GM12878 (cell line): ENCODE data around the gene SOX9. TPM values are rescaled to one million over a fixed set of nuclear protein-coding genes. Genes with fewer than 3 reads are reported as not detected.

Experiments
- ATAC-seq: fragments of 200-7000 bp; cut with Tn5 transposase; 3 replicates; pipeline ENCODE4 v1.9.1; 2020; ENCODE audit warnings: mild to moderate bottlenecking, moderate library complexity
- BruUV-seq: library from RNA; stranded (reverse); fragments of 400-500 nt; replicated peaks from 2 replicates; lab custom pipeline; 2021; lab: Mats Ljungman, UMichigan
- CTCF ChIA-PET: fragments of 300-600 bp; sonication (Branson Sonifier 250); formaldehyde crosslinking; extraction: SDS; loops from one replicate; lab custom pipeline; 2021; ENCODE audit warnings: inconsistent platforms; lab: Yijun Ruan, JAX
- POLR2A ChIA-PET: fragments of 350-600 bp; formaldehyde crosslinking; extraction: SDS; loops from one replicate; lab custom pipeline; 2021; ENCODE audit warnings: inconsistent platforms; lab: Charles Lee
- RAD21 ChIA-PET: fragments of 300-600 bp; sonication (Branson Sonifier 250); formaldehyde crosslinking; loops from one replicate; lab custom pipeline; 2023; ENCODE audit warnings: antibody characterized with exemption; ENCODE audit not compliant: unreplicated experiment; lab: Charles Lee
- SMC1A ChIA-PET: fragments of 300-600 bp; sonication (Branson Sonifier 250); formaldehyde crosslinking; loops from one replicate; lab custom pipeline; 2023; ENCODE audit not compliant: unreplicated experiment, uncharacterized antibody; lab: Charles Lee
- DNase-seq: peaks from one replicate; pipeline ENCODE4 v3.0.0-alpha.2; 2011; ENCODE audit warnings: low read depth, low spot score
- FAIRE-seq: peaks from 3 replicates; lab custom pipeline; 2011; peaks lifted over from hg19 to GRCh38; lab: Jason Lieb, UNC
- H2AFZ ChIP-seq: 2 replicates; pipeline ENCODE4 v1.6.0; 2011; ENCODE audit warnings: low read depth, low read length, control low read depth; ENCODE audit not compliant: control insufficient read depth
- H3K27ac ChIP-seq: 2 replicates; pipeline ENCODE4 v1.5.1; 2011; ENCODE audit warnings: control low read depth; ENCODE audit not compliant: control insufficient read depth, insufficient read depth
- H3K27me3 ChIP-seq, 2 experiments: replicated peaks in 1 of 2; 2 replicates each; pipeline versions ENCODE4 v1.6.0 to v1.6.1; 2011; ENCODE audit warnings: low read length in 1 of 2; ENCODE audit not compliant: control insufficient read depth in 2 of 2, insufficient read depth in 2 of 2
- H3K36me3 ChIP-seq, 2 experiments: 2 replicates each; pipeline ENCODE4 v1.5.1; 2011; ENCODE audit warnings: low read length in 1 of 2; ENCODE audit not compliant: control insufficient read depth in 2 of 2, insufficient read depth in 2 of 2
- H3K4me1 ChIP-seq: 2 replicates; pipeline ENCODE4 v1.6.1; 2011; ENCODE audit warnings: mild to moderate bottlenecking, low read length, moderate library complexity, mixed read lengths; ENCODE audit not compliant: control insufficient read depth, insufficient read depth
- H3K4me2 ChIP-seq: 2 replicates; pipeline ENCODE4 v1.6.0; 2011; ENCODE audit warnings: control low read depth; ENCODE audit not compliant: control insufficient read depth, insufficient read depth
- H3K4me3 ChIP-seq: fragments of 200-600 bp; sonication (generic); 2 replicates; pipeline ENCODE4 v1.5.1; 2016
- H3K79me2 ChIP-seq: 2 replicates; pipeline ENCODE4 v1.6.0; 2011; ENCODE audit warnings: low read length; ENCODE audit not compliant: control insufficient read depth, insufficient read depth
- H3K9ac ChIP-seq: 2 replicates; pipeline ENCODE4 v1.8.0; 2011; ENCODE audit warnings: low read length, control low read depth, mixed read lengths; ENCODE audit not compliant: control insufficient read depth, insufficient read depth
- H3K9me3 ChIP-seq: replicated peaks from 3 replicates; pipeline ENCODE4 v1.5.1; 2011; ENCODE audit warnings: mild to moderate bottlenecking, low read length; ENCODE audit not compliant: control insufficient read depth, insufficient read depth
- H4K20me1 ChIP-seq: 2 replicates; pipeline ENCODE4 v1.6.0; 2011; ENCODE audit not compliant: control insufficient read depth, insufficient read depth
- ASH2L ChIP-seq: fragments of 300-600, 200-600 bp; sonication (generic); IDR thresholded peaks from 2 replicates; pipeline ENCODE4 v1.6.1; 2017; ENCODE audit warnings: low read depth, mild to moderate bottlenecking, borderline replicate concordance
- CHD1 ChIP-seq: IDR thresholded peaks from 2 replicates; pipeline ENCODE4 v1.6.1; 2012; ENCODE audit warnings: low read depth, low read length, improper control_type of control experiment
- CHD2 ChIP-seq: IDR thresholded peaks from 2 replicates; pipeline ENCODE4 v1.6.1; 2011; ENCODE audit warnings: low read depth, low read length, improper control_type of control experiment, borderline replicate concordance
- CTCF ChIP-seq, 3 experiments: IDR thresholded peaks in 2 of 3; conservative IDR thresholded peaks in 1 of 3; 2 replicates each; pipeline ENCODE4 v1.5.1; 2011; ENCODE audit warnings: low read depth in 3 of 3, low read length in 3 of 3, mild to moderate bottlenecking in 3 of 3, control low read depth in 2 of 3, moderate library complexity in 2 of 3, inconsistent platforms in 1 of 3, mixed read lengths in 1 of 3; ENCODE audit not compliant: control insufficient read depth in 2 of 3, insufficient read depth in 1 of 3; ENCODE audit errors: extremely low read depth in 1 of 3
- DPF2 ChIP-seq: fragments of 450-650 bp; IDR thresholded peaks from 2 replicates; pipeline ENCODE4 v1.6.1; 2017; ENCODE audit warnings: mild to moderate bottlenecking
- FOXM1 ChIP-seq: IDR thresholded peaks from 2 replicates; pipeline ENCODE4 v1.6.1; 2012; ENCODE audit warnings: low read depth, mild to moderate bottlenecking, inconsistent platforms, low read length, moderate library complexity
- HDAC6 ChIP-seq: fragments of 200-600 bp; sonication (generic); IDR thresholded peaks from one replicate; pipeline ENCODE4 v1.8.0; 2017; ENCODE audit warnings: antibody characterized with exemption; ENCODE audit not compliant: unreplicated experiment
- KAT2A ChIP-seq: conservative IDR thresholded peaks from 2 replicates; pipeline ENCODE4 v1.6.1; 2011; ENCODE audit warnings: low read depth, low read length; ENCODE audit not compliant: control insufficient read depth
- POLR2AphosphoS2 ChIP-seq: IDR thresholded peaks from 2 replicates; pipeline ENCODE4 v1.6.1; 2011; ENCODE audit warnings: low read depth, mild to moderate bottlenecking, low read length, improper control_type of control experiment, moderate library complexity
- SMAD1 ChIP-seq: fragments of 450-650 bp; IDR thresholded peaks from 2 replicates; pipeline ENCODE4 v1.6.1; 2018; ENCODE audit warnings: mild to moderate bottlenecking, low read depth; ENCODE audit not compliant: partially characterized antibody
- SMARCA5 ChIP-seq: fragments of 450-650 bp; IDR thresholded peaks from 2 replicates; pipeline ENCODE4 v1.6.1; 2017; ENCODE audit warnings: mild to moderate bottlenecking
- SP1 ChIP-seq: IDR thresholded peaks from one replicate; pipeline ENCODE4 v1.6.1; 2011; ENCODE audit warnings: low read depth, low read length
- SREBF2 ChIP-seq: IDR thresholded peaks from 2 replicates; pipeline ENCODE4 v1.6.1; 2012; ENCODE audit warnings: mild to moderate bottlenecking, low read length
- USF1 ChIP-seq: IDR thresholded peaks from 2 replicates; pipeline ENCODE4 v1.6.1; 2011; ENCODE audit warnings: borderline replicate concordance, low read depth, mild to moderate bottlenecking, moderate library complexity, mixed read lengths, low read length; ENCODE audit not compliant: insufficient read depth; ENCODE audit errors: extremely low read length
- ZZZ3 ChIP-seq: IDR thresholded peaks from 2 replicates; pipeline ENCODE4 v1.6.1; 2011; ENCODE audit warnings: low read depth; ENCODE audit not compliant: control insufficient read depth, insufficient read length
- WGBS: methylation state at CpG from one replicate; pipeline ENCODE4 v1.1.6; 2016; ENCODE audit warnings: low lambda C conversion rate; ENCODE audit not compliant: insufficient replicate concordance, insufficient coverage; ENCODE audit errors: missing lambda C conversion rate; 5-methylcytosine and 5-hydroxymethylcytosine counted together
- in situ Hi-C: fragments of 300-500 bp; cut with MboI; formaldehyde crosslinking; loops from 9 replicates; pipeline ENCODE4 v1.14.3; 2018; ENCODE audit warnings: mixed read lengths
- intact Hi-C: fragments of 100-400 bp; cut with micrococcal nuclease; formaldehyde crosslinking; loops from one replicate; pipeline ENCODE4 v1.14.2; 2022; ENCODE audit not compliant: unreplicated experiment
- polyA plus RNA-seq, 11 experiments: library from polyadenylated mRNA; depleted of rRNA in 4 of 11; unstranded in 6 of 11; stranded (reverse) in 5 of 11; fragments of >200 nt; fragmentation: Nextera tagmentation in 4 of 11; fragmentation: Illumina TruSeq in 1 of 11; extraction: Ambion mirVana in 4 of 11; extraction: Trizol in 1 of 11; gene quantifications; 1 replicate in 1 of 11; 2 replicates in 10 of 11; pipeline versions ENCODE4 v1.2.1 to v1.2.3, GENCODE V29; 2011 to 2016; ENCODE audit warnings: inconsistent platforms in 2 of 11, missing spikeins in 2 of 11, low read depth in 1 of 11
- total RNA-seq, 4 experiments: library from RNA; depleted of rRNA in 3 of 4; stranded (reverse); fragments of >200 nt in 3 of 4; fragmentation: Illumina TruSeq in 1 of 4; extraction: Trizol in 1 of 4; gene quantifications; 2 replicates each; pipeline versions ENCODE4 v1.2.1 to v1.2.3, GENCODE V29; 2013 to 2021

SOX9 gene
- total and polyA plus RNA-seq, 10 of the 15 experiments (the other 5 are each of a cell fraction or from before 2014, with no cell fraction given): 1.2 to 19.0 (median 5.5) TPM

- intact Hi-C loops (no loop called here), in situ Hi-C loops (no loop called here)
- H3K9ac ChIP-seq: no peak overlapping the region
- no peak overlapping the region for H3K4me3 ChIP-seq
- ChIA-PET RAD21 (no interaction called here), CTCF (interaction anchor here (2.2 kb wide), 1 partner anchor 10 kb away, joined by 10 read pairs; no protein-coding TSS in a partner anchor), POLR2A (no interaction called here), SMC1A (interaction anchor here (0.8 to 2.6 kb wide), 3 partner anchors 10 to 40 kb away, joined by 3 to 7 read pairs (median 3); no protein-coding TSS in a partner anchor)
- H3K27ac ChIP-seq: no peak overlapping the region
- no peak for TF ChIP-seq KAT2A
- TF ChIP-seq CHD1: no peak
- TF ChIP-seq SMARCA5: no peak
- TF ChIP-seq HDAC6: no peak
- no peak for TF ChIP-seq CHD2
- no peaks in the 10 kb centered on the region for H3K27me3 ChIP-seq
- ATAC-seq: no peak
- H4K20me1 ChIP-seq: no peaks in the 10 kb centered on the region
- no peaks in the 10 kb centered on the region for H3K4me1 ChIP-seq
- BruUV-seq: no TSS peak
- no peak overlapping the region for H2AFZ ChIP-seq
- no peak overlapping the region for H3K4me2 ChIP-seq
- no peaks in the 10 kb centered on the region; the same call in 1 of the 3 replicates for H3K9me3 ChIP-seq
- no peaks in the 10 kb centered on the region for H3K79me2 ChIP-seq
- H3K36me3 ChIP-seq: no peaks in the 10 kb centered on the region
- no peak for DNase-seq
- WGBS: 20% methylated on average over 7 of the region's 7 CpGs
- FAIRE-seq: no peak
These were observed 44.7 kb upstream of the SOX9 start for GRCh38 chr17:72075995-72076677.

DNA sequence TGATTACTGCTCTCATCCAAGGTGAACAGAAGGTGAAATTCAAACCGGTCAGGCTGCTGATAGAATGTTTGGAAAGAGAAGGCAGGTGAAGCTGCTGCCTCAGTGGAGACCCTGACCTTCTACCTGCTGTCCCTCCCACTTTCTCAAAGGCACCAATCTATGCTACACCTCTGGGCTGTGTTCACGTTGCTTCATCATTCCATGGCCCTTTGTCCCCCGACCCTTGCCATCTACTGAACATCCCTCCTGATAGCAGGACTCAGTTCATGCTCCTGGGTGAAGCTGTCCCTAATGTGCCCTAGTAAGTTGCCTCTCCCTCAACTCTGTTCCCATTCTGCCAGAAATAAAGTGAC, 44.2 kb upstream of the SOX9 start:
- RAD21 ChIA-PET: no interaction called here
- no peak overlapping the region for H2AFZ ChIP-seq
- intact Hi-C loops (no loop called here), in situ Hi-C loops (no loop called here)
- POLR2A ChIA-PET: no interaction called here
- no TSS peak for BruUV-seq
- H3K79me2 ChIP-seq: no peaks in the 10 kb centered on the region
- ATAC-seq (no peak), DNase-seq (no peak), FAIRE-seq (no peak)
- no peaks in the 10 kb centered on the region for H3K27me3 ChIP-seq
- H3K9ac ChIP-seq: no peak overlapping the region
- H3K36me3 ChIP-seq: no peaks in the 10 kb centered on the region
- CTCF ChIA-PET: interaction anchor here (1.4 to 2.2 kb wide), 2 partner anchors 10 to 118 kb away, joined by 4 to 10 read pairs; no protein-coding TSS in a partner anchor
- SMC1A ChIA-PET: interaction anchor here (2.6 kb wide), 1 partner anchor 9 kb away, joined by 7 read pairs; no protein-coding TSS in a partner anchor
- no peak overlapping the region for H3K27ac ChIP-seq
- H3K4me1 ChIP-seq: no peaks in the 10 kb centered on the region
- no peaks in the 10 kb centered on the region; the same call in 1 of the 3 replicates for H3K9me3 ChIP-seq
- no peak overlapping the region for H3K4me3 ChIP-seq
- no peaks in the 10 kb centered on the region for H4K20me1 ChIP-seq
- no peak overlapping the region for H3K4me2 ChIP-seq
- WGBS: 9% methylated on average over 3 of the region's 3 CpGs
- TF ChIP-seq SP1 (no peak), DPF2 (no peak), SMAD1 (no peak), ZZZ3 (no peak), USF1 (no peak), ASH2L (no peak), CTCF (IDR thresholded peaks at IDR 0.05 in 2 of 3, conservative IDR thresholded peaks at IDR 0.05 in 1 of 3; ENCODE audit: control insufficient read depth in 2 of 3, extremely low read depth in 1 of 3, insufficient read depth in 1 of 3, low read depth in 3 of 3, low read length in 3 of 3) (no peak), POLR2AphosphoS2 (no peak), SREBF2 (no peak), FOXM1 (no peak)
